Ishikawa (cell line): ENCODE results near the gene TUBB2A.

Source experiments
- CEBPB ChIP-seq: IDR thresholded peaks from 2 replicates; pipeline ENCODE4 v1.6.1; 2012
- CREB1 ChIP-seq: IDR thresholded peaks from 2 replicates; pipeline ENCODE4 v1.6.1; 2012; ENCODE audit warnings: low read depth
- EGR1 ChIP-seq: IDR thresholded peaks from 2 replicates; pipeline ENCODE4 v1.6.1; 2012
- EP300 ChIP-seq: IDR thresholded peaks from 2 replicates; pipeline ENCODE4 v1.6.1; 2012; ENCODE audit warnings: borderline replicate concordance
- FOXM1 ChIP-seq: IDR thresholded peaks from 2 replicates; pipeline ENCODE4 v1.6.1; 2012; ENCODE audit warnings: low read depth, borderline replicate concordance
- NFIC ChIP-seq: IDR thresholded peaks from 2 replicates; pipeline ENCODE4 v1.6.1; 2012
- RAD21 ChIP-seq: IDR thresholded peaks from 2 replicates; pipeline ENCODE4 v1.6.1; 2012; ENCODE audit warnings: low read depth
- REST ChIP-seq: IDR thresholded peaks from 2 replicates; pipeline ENCODE4 v1.6.1; 2012; ENCODE audit warnings: low read depth, mild to moderate bottlenecking
- TAF1 ChIP-seq: IDR thresholded peaks from 2 replicates; pipeline ENCODE4 v1.6.1; 2012; ENCODE audit warnings: low read depth, mild to moderate bottlenecking
- TCF12 ChIP-seq: IDR thresholded peaks from 2 replicates; pipeline ENCODE4 v1.6.1; 2012; ENCODE audit warnings: low read depth
- TEAD4 ChIP-seq: IDR thresholded peaks from 2 replicates; pipeline ENCODE4 v1.6.1; 2012
- USF1 ChIP-seq: IDR thresholded peaks from 2 replicates; pipeline ENCODE4 v1.6.1; 2012
- YY1 ChIP-seq: IDR thresholded peaks from 2 replicates; pipeline ENCODE4 v1.6.1; 2012; ENCODE audit warnings: low read depth
- ZBTB7A ChIP-seq: IDR thresholded peaks from 2 replicates; pipeline ENCODE4 v1.6.1; 2012; ENCODE audit warnings: low read depth
- TF ChIP-seq, protein P1 (sequence below): IDR thresholded peaks from 2 replicates; pipeline ENCODE4 v1.6.1; 2012

The TUBB2A gene

DNA sequence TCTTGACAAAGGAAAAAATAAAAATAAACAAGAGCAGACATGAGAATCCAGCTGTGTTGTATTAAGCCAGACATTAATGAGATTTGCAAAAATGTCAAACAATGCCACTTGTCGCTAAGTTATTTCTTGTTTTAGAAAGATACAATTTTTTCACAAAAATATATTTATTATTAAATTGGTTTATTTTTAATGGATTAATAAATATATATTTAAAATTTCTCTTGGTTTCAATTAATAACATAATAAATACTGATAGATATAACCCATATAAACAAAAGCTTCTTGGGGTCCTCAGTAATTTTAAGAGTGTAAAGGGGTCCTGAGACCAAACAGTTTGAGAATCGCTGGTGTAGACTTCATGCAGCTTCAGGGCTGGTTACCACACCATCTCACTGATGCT is 44.0 kb upstream of the TUBB2A start:
- TF ChIP-seq TCF12, result no peak
- no peak for TF ChIP-seq EP300
- TF ChIP-seq EGR1, result no peak
- no peak for TF ChIP-seq TAF1
- no peak for TF ChIP-seq CREB1
- TF ChIP-seq CEBPB, result no peak
- no peak for TF ChIP-seq REST
- TF ChIP-seq USF1, result no peak
- no peak for TF ChIP-seq FOXM1
- no peak for TF ChIP-seq ZBTB7A
- TF ChIP-seq YY1, result no peak
- no peak for TF ChIP-seq TEAD4

- TF ChIP-seq CEBPB (no peak), ZBTB7A (no peak), CREB1 (no peak), YY1 (no peak), FOXM1 (no peak)
Measured at GRCh38 chr6:3200682-3201081, 43.3 kb upstream of the TUBB2A start.

DNA sequence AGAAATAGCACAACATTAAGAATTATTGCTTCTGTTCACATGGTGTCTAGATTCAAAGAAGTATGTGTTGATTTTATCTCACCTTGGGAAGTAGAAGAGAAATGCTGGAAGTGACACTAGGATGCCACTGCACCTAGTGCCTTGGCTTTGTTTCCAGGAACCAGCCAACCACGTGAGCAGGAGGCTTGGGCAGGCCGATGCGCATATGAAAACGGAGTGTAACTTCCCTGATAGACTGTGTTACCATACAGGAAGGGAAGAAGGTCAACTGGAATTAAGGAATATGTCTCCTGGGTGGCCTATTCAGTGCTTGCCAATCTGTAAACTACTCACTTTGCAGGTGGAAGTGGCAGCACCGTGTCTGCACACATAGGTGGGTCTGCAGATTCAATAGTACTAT is 42.0 kb upstream of the TUBB2A start:
- TF ChIP-seq YY1 (no peak), RAD21 (no peak), TCF12 (no peak), NFIC (no peak), TEAD4 (no peak), EGR1 (no peak), FOXM1 (no peak), CREB1 (no peak), USF1 (no peak), TAF1 (no peak), EP300 (no peak), REST (no peak), CEBPB (no peak), ZBTB7A (no peak)
- TF ChIP-seq, protein P1, sequence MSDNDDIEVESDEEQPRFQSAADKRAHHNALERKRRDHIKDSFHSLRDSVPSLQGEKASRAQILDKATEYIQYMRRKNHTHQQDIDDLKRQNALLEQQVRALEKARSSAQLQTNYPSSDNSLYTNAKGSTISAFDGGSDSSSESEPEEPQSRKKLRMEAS, result no peak

GRCh38 chr6:3196770-3197169 is 39.4 kb upstream of the TUBB2A start:
- TF ChIP-seq RAD21 (no peak), EP300 (no peak), ZBTB7A (no peak), FOXM1 (no peak), REST (no peak), CREB1 (no peak), TEAD4 (no peak), NFIC (no peak), CEBPB (no peak), YY1 (no peak), EGR1 (no peak), TCF12 (no peak), USF1 (no peak), TAF1 (no peak)
- TF ChIP-seq, protein P1, result no peak
